Gastrocnemius medialis (tissue), 4 donors: Measurements from ENCODE around the gene ODAD4.
A peak's percentile ranks its signal among the peaks of the same experiment; 100 is the strongest.

Experiments used
- CTCF ChIP-seq, 5 experiments: fragments of 450-650 bp in 3 of 5; fragments of 200-600 bp in 2 of 5; sonication (generic) in 2 of 5; IDR thresholded peaks in 4 of 5; conservative IDR thresholded peaks in 1 of 5; 1 replicate in 4 of 5; 2 replicates in 1 of 5; pipeline ENCODE4 v1.5.1; 2016 to 2019; ENCODE audit warnings: antibody characterized with exemption in 5 of 5, mild to moderate bottlenecking in 3 of 5, moderate library complexity in 3 of 5
- POLR2A ChIP-seq, 2 donors: fragments of 450-650 bp; IDR thresholded peaks; one replicate each; pipeline ENCODE4 v1.6.1; 2017; ENCODE audit warnings: antibody characterized with exemption in 2 of 2, mild to moderate bottlenecking in 2 of 2, moderate library complexity in 2 of 2

GRCh38 chr17:41962768-41963434 is 32.5 kb downstream of the ODAD4 start:
- TF ChIP-seq CTCF (IDR thresholded peaks at IDR 0.05 in 4 of 5, conservative IDR thresholded peaks at IDR 0.05 in 1 of 5) (peak; percentile 81 to 91 (median 88)), POLR2A (IDR thresholded peaks at IDR 0.05) (no peak)
